Measurements from ENCODE around the gene ZP2. TPM values are rescaled to one million over a fixed set of nuclear protein-coding genes. Genes with fewer than 3 reads are reported as not detected.

Gene ZP2
- total RNA-seq, 1 experiment from 2014 or later: not detected

- TF ChIP-seq CTCF (IDR thresholded peaks at IDR 0.05; ENCODE audit: insufficient read depth in 1 of 2, low read depth in 1 of 2, low read length in 1 of 2, severe bottlenecking in 1 of 2, unreplicated experiment in 1 of 2): no peak
- no peak overlapping the region for H3K4me3 ChIP-seq (ENCODE audit: low read depth, low read length)
- peaks cover 8% of the 10 kb centered on the region for H3K4me1 Mint-ChIP-seq (ENCODE audit: low read depth, unreplicated experiment)
- no peaks in the 10 kb centered on the region for H3K9me3 Mint-ChIP-seq (ENCODE audit: unreplicated experiment)
- H3K9me3 ChIP-seq: no peaks in the 10 kb centered on the region
- DNase-seq: no peak
- no peak overlapping the region for H3K4me3 Mint-ChIP-seq (ENCODE audit: unreplicated experiment)
- H3K4me1 ChIP-seq: 0 out of 2 replicates have a peak, but pooled peaks cover 3% of the 10 kb centered on the region
- POLR2A ChIA-PET: no interaction called here
- no TSS peak for BruUV-seq (replicated peaks)
- no peaks in the 10 kb centered on the region for H3K36me3 ChIP-seq (ENCODE audit: control insufficient read depth, insufficient read depth, low read length)
- CTCF ChIA-PET: no interaction called here
- H3K27me3 ChIP-seq (replicated peaks; ENCODE audit: control insufficient read depth, insufficient read depth, low read length): no peaks in the 10 kb centered on the region
- no peaks in the 10 kb centered on the region for H3K27me3 Mint-ChIP-seq (ENCODE audit: insufficient read depth, unreplicated experiment)
- H3K27ac Mint-ChIP-seq (ENCODE audit: unreplicated experiment): no peak overlapping the region
- intact Hi-C loops (cut with micrococcal nuclease; ENCODE audit: unreplicated experiment): no loop called here
- no peaks in the 10 kb centered on the region for H3K36me3 Mint-ChIP-seq (ENCODE audit: insufficient read depth, unreplicated experiment)
Observed at GRCh38 chr16:21244518-21245215, 33.3 kb upstream of the ZP2 start.

- DNase-seq: no peak
- ChIA-PET POLR2A (no interaction called here), CTCF (interaction anchor here (0.6 kb wide), 1 partner anchor 16 kb away, joined by 4 read pairs; no protein-coding TSS in a partner anchor)
- BruUV-seq (replicated peaks): no TSS peak
- intact Hi-C loops (cut with micrococcal nuclease; ENCODE audit: unreplicated experiment): no loop called here
- Histone ChIP-seq H3K4me1 (0 out of 2 replicates have a peak, but pooled peaks cover 3% of the 10 kb centered on the region), H3K27me3 (replicated peaks; ENCODE audit: control insufficient read depth, insufficient read depth, low read length) (no peaks in the 10 kb centered on the region), H3K4me3 (ENCODE audit: low read depth, low read length) (no peak overlapping the region), H3K36me3 (ENCODE audit: control insufficient read depth, insufficient read depth, low read length) (no peaks in the 10 kb centered on the region), H3K9me3 (no peaks in the 10 kb centered on the region)
- Mint-ChIP-seq H3K4me1 (ENCODE audit: low read depth, unreplicated experiment) (peaks cover 8% of the 10 kb centered on the region), H3K4me3 (ENCODE audit: unreplicated experiment) (no peak overlapping the region), H3K36me3 (ENCODE audit: insufficient read depth, unreplicated experiment) (no peaks in the 10 kb centered on the region), H3K9me3 (ENCODE audit: unreplicated experiment) (no peaks in the 10 kb centered on the region), H3K27ac (ENCODE audit: unreplicated experiment) (no peak overlapping the region), H3K27me3 (ENCODE audit: insufficient read depth, unreplicated experiment) (no peaks in the 10 kb centered on the region)
- no peak for TF ChIP-seq CTCF (IDR thresholded peaks at IDR 0.05; ENCODE audit: insufficient read depth in 1 of 2, low read depth in 1 of 2, low read length in 1 of 2, severe bottlenecking in 1 of 2, unreplicated experiment in 1 of 2)
Observed at GRCh38 chr16:21242756-21243155, 31.4 kb upstream of the ZP2 start.

- Mint-ChIP-seq H3K9me3 (ENCODE audit: unreplicated experiment) (no peaks in the 10 kb centered on the region), H3K27me3 (ENCODE audit: insufficient read depth, unreplicated experiment) (no peaks in the 10 kb centered on the region), H3K27ac (ENCODE audit: unreplicated experiment) (no peak overlapping the region), H3K4me1 (ENCODE audit: low read depth, unreplicated experiment) (peaks cover 9% of the 10 kb centered on the region), H3K36me3 (ENCODE audit: insufficient read depth, unreplicated experiment) (no peaks in the 10 kb centered on the region), H3K4me3 (ENCODE audit: unreplicated experiment) (no peak overlapping the region)
- POLR2A ChIA-PET: interaction anchor here (0.5 kb wide), 1 partner anchor 51 kb away, joined by 3 read pairs; no protein-coding TSS in a partner anchor
- no TSS peak for BruUV-seq (replicated peaks)
- no peaks in the 10 kb centered on the region for H3K9me3 ChIP-seq
- CTCF ChIA-PET: no interaction called here
- TF ChIP-seq CTCF (IDR thresholded peaks at IDR 0.05; ENCODE audit: insufficient read depth in 1 of 2, low read depth in 1 of 2, low read length in 1 of 2, severe bottlenecking in 1 of 2, unreplicated experiment in 1 of 2): no peak
- H3K4me3 ChIP-seq (ENCODE audit: low read depth, low read length): no peak overlapping the region
- H3K27me3 ChIP-seq (replicated peaks; ENCODE audit: control insufficient read depth, insufficient read depth, low read length): no peaks in the 10 kb centered on the region
- no peak for DNase-seq
- peaks cover 2% of the 10 kb centered on the region for H3K36me3 ChIP-seq (ENCODE audit: control insufficient read depth, insufficient read depth, low read length)
- H3K4me1 ChIP-seq: peaks cover 7% of the 10 kb centered on the region; the same call in 1 of the 2 replicates
- intact Hi-C loops (cut with micrococcal nuclease; ENCODE audit: unreplicated experiment): no loop called here
Observed at GRCh38 chr16:21239646-21240045, 28.3 kb upstream of the ZP2 start.

Data from Caco-2 (cell line).